ENCODE results near the gene ISL1.

ISL1 gene

GRCh38 chr5:51389288-51389576 lies 6.0 kb downstream of the ISL1 start:
- peaks cover 71% of the 10 kb centered on the region for H3K36me3 ChIP-seq
- H3K27me3 ChIP-seq, result no peaks in the 10 kb centered on the region
- DNase-seq, result peak; percentile 47
- peak overlapping the region; percentile 88 for H3K4me3 ChIP-seq (ENCODE audit: low read depth, low read length)
- H3K4me1 ChIP-seq, result peaks cover 5% of the 10 kb centered on the region
- no peak for TF ChIP-seq CTCF (IDR thresholded peaks at IDR 0.05; ENCODE audit: low read depth, low read length)
- H3K9me3 ChIP-seq, result no peaks in the 10 kb centered on the region

GRCh38 chr5:51389577-51390463 lies 6.6 kb downstream of the ISL1 start:
- Histone ChIP-seq H3K27me3 (no peaks in the 10 kb centered on the region), H3K4me1 (peaks cover 5% of the 10 kb centered on the region), H3K4me3 (ENCODE audit: low read depth, low read length) (peak overlapping the region; percentile 88), H3K9me3 (no peaks in the 10 kb centered on the region), H3K36me3 (peaks cover 74% of the 10 kb centered on the region)
- TF ChIP-seq CTCF (IDR thresholded peaks at IDR 0.05; ENCODE audit: low read depth, low read length), result no peak
- DNase-seq, result peak; percentile 53

- DNase-seq, result peak; percentile 34
- no peak for TF ChIP-seq CTCF (IDR thresholded peaks at IDR 0.05; ENCODE audit: low read depth, low read length)
Observed at GRCh38 chr5:51391175-51391574, 7.9 kb downstream of the ISL1 start.

GRCh38 chr5:51392689-51393199 lies 9.5 kb downstream of the ISL1 start:
- Histone ChIP-seq H3K36me3 (peaks cover 66% of the 10 kb centered on the region), H3K9me3 (no peaks in the 10 kb centered on the region), H3K4me3 (ENCODE audit: low read depth, low read length) (no peak overlapping the region), H3K4me1 (peaks cover 30% of the 10 kb centered on the region), H3K27me3 (no peaks in the 10 kb centered on the region)
- DNase-seq, result no peak
- no peak for TF ChIP-seq CTCF (IDR thresholded peaks at IDR 0.05; ENCODE audit: low read depth, low read length)

More at GRCh38 chr5:51391175-51391574, 7.9 kb downstream of the ISL1 start:
- H3K4me3 ChIP-seq (ENCODE audit: low read depth, low read length), result peak overlapping the region; percentile 88
- H3K36me3 ChIP-seq, result peaks cover 77% of the 10 kb centered on the region
- H3K4me1 ChIP-seq, result peaks cover 18% of the 10 kb centered on the region
- no peaks in the 10 kb centered on the region for H3K27me3 ChIP-seq
- H3K9me3 ChIP-seq, result no peaks in the 10 kb centered on the region

- Histone ChIP-seq H3K4me3 (ENCODE audit: low read depth, low read length) (no peak overlapping the region), H3K4me1 (peaks cover 31% of the 10 kb centered on the region), H3K27me3 (no peaks in the 10 kb centered on the region), H3K36me3 (peaks cover 51% of the 10 kb centered on the region), H3K9me3 (no peaks in the 10 kb centered on the region)
- no peak for DNase-seq
- TF ChIP-seq CTCF (IDR thresholded peaks at IDR 0.05; ENCODE audit: low read depth, low read length), result no peak
Observed at GRCh38 chr5:51394609-51395008, 11.4 kb downstream of the ISL1 start.

- no peak for DNase-seq
- Histone ChIP-seq H3K27me3 (no peaks in the 10 kb centered on the region), H3K4me3 (ENCODE audit: low read depth, low read length) (peak overlapping the region; percentile 35), H3K36me3 (peaks cover 44% of the 10 kb centered on the region), H3K4me1 (peaks cover 37% of the 10 kb centered on the region), H3K9me3 (no peaks in the 10 kb centered on the region)
- TF ChIP-seq CTCF (IDR thresholded peaks at IDR 0.05; ENCODE audit: low read depth, low read length), result no peak
Observed at GRCh38 chr5:51395245-51395644, 12.0 kb downstream of the ISL1 start.
